ENCODE results near the gene SBNO2. TPM values are rescaled to one million over a fixed set of nuclear protein-coding genes. Genes with fewer than 3 reads are reported as not detected.

The SBNO2 gene
- total RNA-seq: 40.9 and 43.2 TPM in 2 replicates
- long read RNA-seq: 0 reads

DNA sequence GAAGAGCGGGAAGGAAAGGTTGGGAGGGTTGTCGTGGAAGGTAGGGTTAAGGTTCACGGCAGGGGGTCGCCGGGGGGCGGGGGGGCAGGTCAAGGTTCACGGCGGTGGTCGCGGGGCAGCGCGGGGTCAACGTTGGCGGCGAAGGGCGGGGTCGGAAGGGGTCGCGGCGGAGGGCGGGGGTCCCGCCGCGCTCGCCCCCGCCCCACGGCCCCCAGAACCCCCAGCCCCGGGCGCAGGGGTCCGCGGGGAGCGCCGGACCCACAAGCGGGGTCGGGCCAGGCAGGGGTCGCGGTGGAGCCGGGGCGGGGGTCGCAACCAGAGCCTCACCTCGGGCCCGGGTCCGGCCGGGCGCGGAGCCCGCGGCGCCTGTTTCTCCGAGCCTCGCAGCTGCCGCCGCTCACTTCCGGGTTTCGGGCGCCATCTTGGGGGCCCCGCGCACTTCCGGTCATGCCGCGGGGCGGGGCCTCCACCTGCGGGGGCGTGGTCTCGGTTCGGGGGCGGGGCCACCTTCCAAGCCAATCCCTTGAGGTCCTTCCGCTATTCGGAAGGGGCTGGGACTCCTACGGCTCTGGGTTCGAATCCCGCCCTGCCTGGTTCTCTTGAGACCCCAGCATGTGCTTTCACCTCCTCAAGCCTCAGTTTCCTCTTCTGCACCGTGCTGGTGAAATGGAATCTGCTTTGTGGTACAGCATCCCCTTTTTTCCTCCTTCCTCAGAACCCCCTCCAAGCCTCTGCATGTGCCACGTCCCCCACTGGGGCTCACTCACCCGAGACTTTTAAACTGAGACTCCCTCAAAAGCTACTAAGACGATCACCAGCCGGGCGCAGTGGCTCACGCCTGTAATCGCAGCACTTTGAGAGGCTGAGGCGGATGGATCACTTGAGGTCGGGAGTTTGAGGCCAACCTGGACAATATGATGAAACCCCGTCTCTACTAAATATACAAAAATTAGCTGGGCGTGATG is at the start of gene SBNO2:
Gene SBNO2 (minus strand): TSS at position 424 of the 965 bp plus-strand sequence. CDS start 19,992 bp downstream, outside the sequence.
- H3K4me3 Mint-ChIP-seq (ENCODE audit: low read depth): peak within 1 kb of the TSS; percentile 86
- TF ChIP-seq, protein P1, sequence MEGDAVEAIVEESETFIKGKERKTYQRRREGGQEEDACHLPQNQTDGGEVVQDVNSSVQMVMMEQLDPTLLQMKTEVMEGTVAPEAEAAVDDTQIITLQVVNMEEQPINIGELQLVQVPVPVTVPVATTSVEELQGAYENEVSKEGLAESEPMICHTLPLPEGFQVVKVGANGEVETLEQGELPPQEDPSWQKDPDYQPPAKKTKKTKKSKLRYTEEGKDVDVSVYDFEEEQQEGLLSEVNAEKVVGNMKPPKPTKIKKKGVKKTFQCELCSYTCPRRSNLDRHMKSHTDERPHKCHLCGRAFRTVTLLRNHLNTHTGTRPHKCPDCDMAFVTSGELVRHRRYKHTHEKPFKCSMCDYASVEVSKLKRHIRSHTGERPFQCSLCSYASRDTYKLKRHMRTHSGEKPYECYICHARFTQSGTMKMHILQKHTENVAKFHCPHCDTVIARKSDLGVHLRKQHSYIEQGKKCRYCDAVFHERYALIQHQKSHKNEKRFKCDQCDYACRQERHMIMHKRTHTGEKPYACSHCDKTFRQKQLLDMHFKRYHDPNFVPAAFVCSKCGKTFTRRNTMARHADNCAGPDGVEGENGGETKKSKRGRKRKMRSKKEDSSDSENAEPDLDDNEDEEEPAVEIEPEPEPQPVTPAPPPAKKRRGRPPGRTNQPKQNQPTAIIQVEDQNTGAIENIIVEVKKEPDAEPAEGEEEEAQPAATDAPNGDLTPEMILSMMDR (IDR thresholded peaks at IDR 0.05; ENCODE audit: unreplicated experiment): no peak
- no peaks in the 10 kb centered on the region for H3K27me3 Mint-ChIP-seq
- no peaks in the 10 kb centered on the region for H3K36me3 Mint-ChIP-seq (ENCODE audit: insufficient read depth)
- H3K9me3 Mint-ChIP-seq (ENCODE audit: low read depth): no peaks in the 10 kb centered on the region
- peak within 1 kb of the TSS; percentile 84 for H3K27ac Mint-ChIP-seq
- DNase-seq (ENCODE audit: low spot score, unreplicated experiment): peak; percentile 89
- peaks cover 18% of the 10 kb centered on the region for H3K4me1 Mint-ChIP-seq (ENCODE audit: low read depth)

GRCh38 chr19:1223018-1223855 is 49.2 kb upstream of the SBNO2 start:
- no peak for DNase-seq (ENCODE audit: low spot score, unreplicated experiment)
- peaks cover 3% of the 10 kb centered on the region for H3K36me3 Mint-ChIP-seq (ENCODE audit: insufficient read depth)
- no peaks in the 10 kb centered on the region for H3K9me3 Mint-ChIP-seq (ENCODE audit: low read depth)
- TF ChIP-seq, protein P1 (IDR thresholded peaks at IDR 0.05; ENCODE audit: unreplicated experiment): peak; percentile 50
- H3K4me3 Mint-ChIP-seq (ENCODE audit: low read depth): no peak overlapping the region
- no peaks in the 10 kb centered on the region for H3K4me1 Mint-ChIP-seq (ENCODE audit: low read depth)
- no peaks in the 10 kb centered on the region for H3K27me3 Mint-ChIP-seq
- H3K27ac Mint-ChIP-seq: no peak overlapping the region

GRCh38 chr19:1222394-1222793 is 48.3 kb upstream of the SBNO2 start:
- TF ChIP-seq, protein P1 (IDR thresholded peaks at IDR 0.05; ENCODE audit: unreplicated experiment): peak; percentile 20
- Mint-ChIP-seq H3K27ac (no peak overlapping the region), H3K9me3 (ENCODE audit: low read depth) (no peaks in the 10 kb centered on the region), H3K27me3 (no peaks in the 10 kb centered on the region), H3K4me3 (ENCODE audit: low read depth) (no peak overlapping the region), H3K36me3 (ENCODE audit: insufficient read depth) (no peaks in the 10 kb centered on the region), H3K4me1 (ENCODE audit: low read depth) (no peaks in the 10 kb centered on the region)
- no peak for DNase-seq (ENCODE audit: low spot score, unreplicated experiment)

GRCh38 chr19:1221904-1222255 is 47.8 kb upstream of the SBNO2 start:
- Mint-ChIP-seq H3K4me3 (ENCODE audit: low read depth) (no peak overlapping the region), H3K36me3 (ENCODE audit: insufficient read depth) (no peaks in the 10 kb centered on the region), H3K4me1 (ENCODE audit: low read depth) (no peaks in the 10 kb centered on the region), H3K27ac (no peak overlapping the region), H3K9me3 (ENCODE audit: low read depth) (no peaks in the 10 kb centered on the region), H3K27me3 (no peaks in the 10 kb centered on the region)
- no peak for DNase-seq (ENCODE audit: low spot score, unreplicated experiment)
- TF ChIP-seq, protein P1 (IDR thresholded peaks at IDR 0.05; ENCODE audit: unreplicated experiment): no peak
